ENCODE measurements around the gene TPSB2.

Gene TPSB2

DNA sequence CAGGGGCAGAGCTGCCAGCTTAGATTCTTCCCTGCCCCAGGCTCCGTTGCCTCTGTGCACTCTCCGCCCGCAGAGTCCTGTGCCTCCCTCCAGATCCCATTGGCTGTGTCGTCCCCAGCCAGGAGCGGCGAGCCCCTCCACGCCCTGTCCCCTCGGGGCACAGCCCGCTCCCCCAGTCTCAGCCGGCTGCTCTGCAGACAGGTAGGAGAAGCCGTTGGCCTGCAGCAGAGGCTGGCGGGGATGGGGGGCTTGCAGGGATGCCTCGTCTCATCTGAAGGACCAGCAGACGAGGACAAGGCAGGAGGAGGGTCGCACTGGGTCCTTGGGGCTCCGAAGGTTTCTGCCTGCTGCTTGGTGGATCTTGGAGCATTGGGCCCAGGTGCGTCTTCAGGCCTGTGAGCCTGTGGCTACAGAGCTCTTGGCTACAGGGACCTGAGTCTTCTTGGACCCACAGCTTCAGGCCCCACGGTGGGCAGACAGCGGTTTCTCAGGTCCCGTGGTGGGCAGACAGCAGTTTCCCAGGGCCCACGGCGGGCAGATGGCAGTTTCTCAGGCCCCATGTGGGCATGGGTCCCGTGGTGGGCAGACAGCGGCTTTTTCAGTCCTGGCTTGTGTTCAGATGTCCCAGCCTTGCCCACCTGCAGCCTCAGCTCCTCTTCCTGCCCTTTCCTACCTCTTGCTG lies 10.9 kb downstream of the TPSB2 start:
- no peak for DNase-seq

DNA sequence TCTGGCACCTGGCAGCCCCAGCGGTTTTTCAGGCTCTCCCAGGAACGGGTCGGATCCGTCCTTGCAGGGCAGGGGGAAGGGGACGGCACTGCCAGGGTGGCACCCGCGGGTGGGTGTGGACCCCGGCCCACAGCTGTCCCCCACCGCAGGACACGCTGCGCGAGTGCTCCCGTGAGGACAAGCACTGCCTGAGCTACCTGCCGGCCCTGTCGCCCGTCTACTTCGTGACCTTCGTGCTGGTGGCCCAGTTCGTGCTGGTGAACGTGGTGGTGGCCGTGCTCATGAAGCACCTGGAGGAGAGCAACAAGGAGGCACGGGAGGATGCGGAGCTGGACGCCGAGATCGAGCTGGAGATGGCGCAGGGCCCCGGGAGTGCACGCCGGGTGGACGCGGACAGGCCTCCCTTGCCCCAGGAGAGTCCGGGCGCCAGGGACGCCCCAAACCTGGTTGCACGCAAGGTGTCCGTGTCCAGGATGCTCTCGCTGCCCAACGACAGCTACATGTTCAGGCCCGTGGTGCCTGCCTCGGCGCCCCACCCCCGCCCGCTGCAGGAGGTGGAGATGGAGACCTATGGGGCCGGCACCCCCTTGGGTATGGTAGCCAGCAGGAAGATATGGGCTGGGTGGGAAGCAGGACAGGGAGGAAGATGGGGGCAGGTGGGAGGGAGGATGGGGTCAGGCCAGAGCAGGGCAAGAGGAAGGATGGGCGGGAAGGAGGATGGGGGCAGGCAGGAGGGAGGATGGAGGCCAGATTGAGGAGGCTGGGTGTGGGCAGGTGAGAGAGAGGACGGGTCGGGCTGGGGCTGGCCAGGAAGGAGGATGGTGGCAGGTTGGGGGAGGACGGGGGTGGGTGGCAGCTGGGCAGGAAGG lies 11.7 kb downstream of the TPSB2 start:
- DNase-seq = no peak

DNA sequence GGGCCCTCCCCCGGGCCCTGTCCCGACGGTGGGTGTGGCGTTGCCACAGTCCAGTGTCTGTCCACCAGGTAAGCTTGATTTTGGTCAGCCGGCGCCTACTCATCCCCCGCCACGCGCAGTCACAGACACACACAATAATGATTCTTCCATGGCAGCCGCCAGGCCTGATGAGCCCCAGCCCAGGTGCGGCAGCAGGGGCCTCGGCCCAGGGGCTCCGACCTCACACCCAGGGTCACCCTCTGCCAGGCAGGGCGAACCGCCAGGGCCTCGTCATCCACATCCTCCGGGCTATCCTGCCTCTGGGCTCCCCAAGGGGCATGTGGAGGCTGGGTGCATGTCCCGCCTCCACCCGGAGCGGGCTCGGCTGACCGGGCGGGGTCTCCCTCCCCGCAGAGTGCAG lies 12.5 kb downstream of the TPSB2 start:
- DNase-seq = no peak

DNA sequence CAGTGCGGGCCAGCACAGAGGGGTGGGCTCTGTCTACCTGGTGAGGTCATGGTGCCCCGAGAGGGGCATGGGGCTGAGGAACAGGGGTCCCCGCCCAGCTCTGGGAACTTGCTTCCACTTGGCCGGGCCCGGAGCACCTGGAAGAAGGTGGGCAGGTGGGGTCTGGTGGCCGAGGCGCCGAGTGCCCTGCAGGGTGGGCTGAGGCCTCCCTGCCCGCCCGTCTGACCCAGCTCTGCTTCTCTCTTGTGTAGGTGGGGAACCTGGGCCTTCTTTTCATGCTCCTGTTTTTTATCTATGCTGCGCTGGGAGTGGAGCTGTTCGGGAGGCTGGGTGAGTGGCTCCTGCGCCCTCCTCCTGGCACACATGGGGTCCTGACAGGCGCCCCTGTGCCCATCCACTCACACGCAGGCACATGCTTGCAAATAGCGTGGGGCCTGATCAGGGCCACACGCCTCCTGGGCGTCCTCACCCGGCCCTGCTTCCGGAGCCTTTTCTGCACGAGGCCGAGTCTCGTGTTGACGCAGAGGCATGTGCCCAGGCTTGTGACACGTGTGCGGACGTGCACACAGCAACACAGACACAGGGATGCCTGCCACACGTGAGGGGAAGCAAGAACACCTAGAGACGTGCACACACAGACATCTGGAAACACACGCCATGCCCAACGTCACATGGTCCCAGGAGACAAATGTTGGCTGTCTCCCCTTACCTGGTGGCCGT lies 13.1 kb downstream of the TPSB2 start:
- DNase-seq = no peak

DNA sequence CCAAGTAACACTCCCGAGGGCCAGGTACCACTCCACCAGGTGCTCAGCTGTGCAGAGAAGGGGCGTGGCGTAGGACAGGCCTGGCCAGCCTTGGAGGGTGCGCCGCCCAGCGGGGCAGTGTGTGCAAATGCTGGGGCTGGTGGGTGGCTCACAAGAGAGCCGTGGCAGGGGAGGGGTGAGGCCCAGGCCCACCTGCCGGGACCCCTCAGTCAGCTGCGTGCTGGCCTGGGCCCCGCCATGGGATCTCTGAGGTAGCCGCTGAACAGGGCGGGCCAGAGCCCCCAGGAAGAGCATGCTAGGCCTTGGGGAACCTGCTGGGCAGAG lies 13.7 kb downstream of the TPSB2 start:
- DNase-seq = no peak

DNA sequence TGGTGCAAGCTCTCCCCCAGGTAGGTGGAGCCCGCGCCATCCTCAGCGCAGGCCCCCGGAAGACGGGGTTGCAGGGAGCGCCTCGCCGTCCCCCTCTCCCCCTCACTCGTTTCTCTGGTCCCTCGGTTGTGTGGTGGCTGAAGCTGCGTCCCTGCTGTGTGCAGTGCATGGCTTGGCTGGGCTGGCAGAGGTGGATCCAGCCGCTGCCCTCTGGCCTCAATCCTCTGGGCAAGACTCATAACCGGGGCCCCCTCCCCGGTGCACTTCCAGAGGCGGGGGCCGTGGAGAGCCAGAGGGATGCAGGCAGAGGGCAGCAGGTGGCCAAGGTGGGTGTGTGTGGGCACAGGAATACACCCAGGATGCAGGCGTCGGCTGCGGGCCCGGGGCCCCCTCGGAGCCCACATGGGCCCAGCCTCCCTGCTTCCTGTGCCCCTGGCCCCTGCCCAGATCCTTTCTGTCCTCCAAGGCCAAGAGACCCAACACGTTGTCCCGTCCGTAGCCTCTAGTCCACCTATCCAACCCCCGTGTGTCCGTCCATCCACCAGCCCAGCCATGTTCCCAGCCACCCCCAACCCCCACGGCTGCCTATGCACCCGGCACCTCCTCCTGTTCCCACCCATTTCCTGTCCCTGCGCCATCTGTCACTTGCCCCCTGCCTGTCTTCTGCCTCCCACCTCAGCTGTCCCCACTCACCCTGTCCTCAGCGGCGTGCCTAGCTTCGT lies 14.2 kb downstream of the TPSB2 start:
- no peak for DNase-seq

DNA sequence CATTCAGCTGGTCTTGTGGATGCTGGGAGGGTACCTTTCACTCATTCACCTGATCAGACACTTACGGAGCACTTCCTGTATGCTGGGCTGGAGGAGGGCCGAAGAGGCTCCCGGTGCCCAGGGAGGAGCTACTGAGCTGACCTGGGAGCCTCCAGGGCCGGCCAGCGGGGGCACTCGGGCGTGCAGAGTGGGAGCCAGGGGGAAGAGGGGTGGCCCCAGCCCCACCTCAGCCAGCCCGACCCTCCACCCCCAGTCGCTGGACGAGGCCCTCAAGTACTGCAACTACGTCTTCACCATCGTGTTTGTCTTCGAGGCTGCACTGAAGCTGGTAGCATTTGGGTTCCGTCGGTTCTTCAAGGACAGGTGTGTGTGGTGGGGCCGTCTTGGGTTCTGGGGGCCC lies 15.3 kb downstream of the TPSB2 start:
- DNase-seq = no peak

DNA sequence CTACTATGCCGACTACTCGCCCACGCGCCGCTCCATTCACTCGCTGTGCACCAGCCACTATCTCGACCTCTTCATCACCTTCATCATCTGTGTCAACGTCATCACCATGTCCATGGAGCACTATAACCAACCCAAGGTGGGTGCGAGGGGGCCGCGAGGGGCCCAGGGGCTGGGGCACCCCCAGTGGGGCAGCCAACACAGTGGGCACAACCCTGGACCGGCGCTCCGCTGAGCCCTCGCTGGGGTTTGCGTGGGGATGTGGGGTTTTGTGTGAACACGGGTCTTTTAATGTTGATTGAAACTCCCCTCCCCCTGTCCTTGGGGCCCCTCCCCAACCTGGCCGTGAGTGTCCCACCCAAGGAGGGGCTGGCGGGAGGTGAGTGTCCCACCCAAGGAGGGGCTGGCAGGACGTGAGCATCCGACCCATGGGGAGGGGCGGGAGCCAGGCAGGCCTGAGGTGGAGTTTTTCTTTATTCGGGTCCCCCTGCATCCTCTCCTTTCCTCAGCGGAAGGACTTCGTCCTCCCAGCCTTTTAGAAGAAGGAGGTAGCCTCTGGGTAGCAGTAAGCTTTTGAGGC lies 16.1 kb downstream of the TPSB2 start:
- no peak for DNase-seq

DNA sequence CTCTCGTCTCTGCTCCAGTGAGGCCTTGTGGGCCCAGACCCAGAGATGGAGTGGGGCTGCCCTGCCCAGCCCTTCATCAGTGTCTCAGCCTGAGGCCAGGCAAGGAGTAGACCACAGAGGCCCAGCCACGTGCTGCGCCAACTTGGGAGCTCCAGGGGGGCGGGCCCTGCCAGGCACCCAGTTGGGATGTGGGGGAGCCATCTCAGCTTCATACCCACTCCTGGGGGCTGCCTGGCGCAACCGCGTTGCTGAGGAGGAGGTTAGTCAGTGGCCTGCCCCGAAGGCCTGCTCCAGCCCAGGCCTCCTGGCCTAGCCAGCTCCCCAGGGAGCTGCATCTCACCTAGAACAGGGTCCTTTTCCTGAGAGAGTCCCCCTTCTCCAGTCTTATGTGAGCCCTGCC lies 16.8 kb downstream of the TPSB2 start:
- no peak for DNase-seq

DNA sequence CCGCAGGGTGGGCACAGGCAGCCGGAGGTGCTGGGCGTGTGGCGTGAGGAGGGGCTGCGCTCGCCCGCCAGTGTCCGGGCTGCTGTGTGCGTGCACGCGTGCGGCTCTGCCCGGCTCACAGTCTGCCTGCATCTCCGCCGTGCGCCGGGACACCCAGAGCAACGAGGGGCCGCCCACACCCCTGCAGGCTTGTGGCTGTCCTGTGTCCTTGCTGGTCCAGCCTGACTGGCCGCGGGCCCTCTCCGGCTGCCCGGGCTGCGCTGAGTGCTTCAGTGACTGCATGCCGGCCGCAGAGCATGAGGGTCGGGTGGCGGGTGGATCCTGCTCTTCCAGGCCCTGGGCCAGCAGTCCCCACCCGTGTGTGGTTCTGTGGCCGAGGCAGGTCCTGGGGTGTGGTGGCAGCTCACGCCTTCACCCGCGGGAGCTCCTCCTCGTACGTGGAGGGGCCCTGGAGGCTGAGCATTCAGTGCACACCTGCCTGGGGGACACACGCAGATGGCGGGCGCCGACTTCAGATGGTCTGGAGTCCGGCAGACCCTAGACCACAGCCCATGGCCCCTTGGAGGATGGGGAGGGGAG lies 17.3 kb downstream of the TPSB2 start:
- DNase-seq = no peak

DNA sequence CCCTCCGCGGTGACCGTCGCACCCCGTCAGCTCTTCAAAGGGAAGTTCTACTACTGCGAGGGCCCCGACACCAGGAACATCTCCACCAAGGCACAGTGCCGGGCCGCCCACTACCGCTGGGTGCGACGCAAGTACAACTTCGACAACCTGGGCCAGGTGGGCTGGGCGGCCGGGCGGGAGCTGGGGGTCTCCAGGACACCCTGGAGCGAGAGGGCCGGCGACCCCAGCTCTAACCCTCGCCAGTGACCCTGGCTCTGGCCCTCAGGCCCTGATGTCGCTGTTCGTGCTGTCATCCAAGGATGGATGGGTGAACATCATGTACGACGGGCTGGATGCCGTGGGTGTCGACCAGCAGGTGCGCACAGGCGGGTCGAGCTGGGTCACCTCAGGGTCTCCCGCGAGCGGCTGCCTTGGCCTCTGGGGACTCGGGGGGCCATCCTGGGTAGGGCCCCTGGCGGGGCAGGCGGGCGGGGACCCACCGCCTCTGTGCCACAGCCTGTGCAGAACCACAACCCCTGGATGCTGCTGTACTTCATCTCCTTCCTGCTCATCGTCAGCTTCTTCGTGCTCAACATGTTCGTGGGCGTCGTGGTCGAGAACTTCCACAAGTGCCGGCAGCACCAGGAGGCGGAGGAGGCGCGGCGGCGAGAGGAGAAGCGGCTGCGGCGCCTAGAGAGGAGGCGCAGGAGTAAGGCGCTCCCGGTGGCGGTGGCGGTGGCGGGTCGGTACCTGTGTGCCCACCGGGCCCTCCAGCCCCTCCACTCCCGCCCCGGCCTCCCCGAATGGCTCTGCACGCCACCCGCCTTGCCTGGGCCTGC lies 18.3 kb downstream of the TPSB2 start:
- no peak for DNase-seq

DNA sequence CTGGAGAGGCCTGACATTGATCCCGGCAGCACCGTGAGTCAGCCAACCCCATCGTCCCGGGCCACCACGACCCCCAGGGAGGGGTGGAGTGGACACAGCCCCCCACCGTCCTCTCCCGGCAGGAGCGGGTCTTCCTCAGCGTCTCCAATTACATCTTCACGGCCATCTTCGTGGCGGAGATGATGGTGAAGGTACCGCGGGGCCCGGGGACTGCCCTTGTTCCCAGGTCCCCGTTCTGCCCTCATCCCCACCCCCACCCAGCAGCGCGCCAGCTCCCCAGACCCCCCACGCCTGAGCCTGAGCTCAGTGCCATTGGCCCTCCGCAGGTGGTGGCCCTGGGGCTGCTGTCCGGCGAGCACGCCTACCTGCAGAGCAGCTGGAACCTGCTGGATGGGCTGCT lies 19.5 kb downstream of the TPSB2 start:
- no peak for DNase-seq

DNA sequence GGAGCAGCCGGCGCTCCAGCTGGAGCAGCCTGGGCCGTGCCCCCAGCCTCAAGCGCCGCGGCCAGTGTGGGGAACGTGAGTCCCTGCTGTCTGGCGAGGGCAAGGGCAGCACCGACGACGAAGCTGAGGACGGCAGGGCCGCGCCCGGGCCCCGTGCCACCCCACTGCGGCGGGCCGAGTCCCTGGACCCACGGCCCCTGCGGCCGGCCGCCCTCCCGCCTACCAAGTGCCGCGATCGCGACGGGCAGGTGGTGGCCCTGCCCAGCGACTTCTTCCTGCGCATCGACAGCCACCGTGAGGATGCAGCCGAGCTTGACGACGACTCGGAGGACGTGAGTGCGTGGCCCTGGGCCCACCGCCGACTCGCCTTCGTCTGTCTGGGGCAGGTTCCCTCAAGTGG lies 20.9 kb downstream of the TPSB2 start:
- DNase-seq = no peak

DNA sequence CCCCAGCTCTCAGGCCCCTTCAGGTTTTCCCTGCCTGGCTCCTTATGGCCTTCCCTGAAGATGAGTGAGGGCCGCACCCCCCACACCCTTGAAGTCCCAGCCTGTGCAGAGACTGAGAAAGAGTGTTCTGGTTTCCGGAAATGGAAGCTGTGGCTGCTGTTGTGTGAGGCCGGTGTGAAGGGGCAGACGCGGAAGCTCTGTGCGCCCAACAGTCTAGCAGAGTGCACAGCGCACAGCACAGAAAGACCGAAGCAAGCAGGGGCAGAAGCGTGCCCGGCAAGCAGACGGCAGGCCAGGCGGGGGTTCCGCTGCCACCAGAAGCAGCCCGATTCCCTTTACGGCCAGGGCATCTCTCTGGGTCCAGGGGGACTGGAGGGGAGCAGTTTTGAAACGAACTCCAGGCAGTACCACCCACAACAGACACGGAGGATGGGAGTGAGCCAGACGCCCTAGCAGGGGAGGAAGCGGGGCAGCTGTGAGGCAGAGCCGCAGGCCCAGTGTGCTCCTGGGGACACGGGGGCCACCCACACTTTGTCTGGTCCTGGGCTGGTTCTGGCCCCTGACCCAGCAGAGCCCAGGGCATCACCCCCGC lies 21.6 kb downstream of the TPSB2 start:
- DNase-seq = no peak

DNA sequence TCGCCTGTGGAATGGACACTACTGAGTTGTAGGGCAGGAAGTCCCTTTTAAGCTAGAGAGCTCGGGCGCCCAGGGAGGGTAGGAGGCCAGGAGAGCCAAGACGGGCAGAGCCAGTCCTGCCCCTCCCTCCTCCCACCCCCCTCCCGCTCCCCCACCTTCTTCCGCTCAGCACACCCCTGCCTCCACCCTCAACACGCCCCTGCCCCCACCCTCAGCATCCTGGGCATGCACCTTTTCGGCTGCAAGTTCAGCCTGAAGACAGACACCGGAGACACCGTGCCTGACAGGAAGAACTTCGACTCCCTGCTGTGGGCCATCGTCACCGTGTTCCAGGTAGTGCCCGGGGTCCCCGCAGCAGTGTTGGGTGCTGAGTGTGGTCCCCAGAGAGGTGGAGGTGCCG lies 23.2 kb downstream of the TPSB2 start:
- no peak for DNase-seq

DNA sequence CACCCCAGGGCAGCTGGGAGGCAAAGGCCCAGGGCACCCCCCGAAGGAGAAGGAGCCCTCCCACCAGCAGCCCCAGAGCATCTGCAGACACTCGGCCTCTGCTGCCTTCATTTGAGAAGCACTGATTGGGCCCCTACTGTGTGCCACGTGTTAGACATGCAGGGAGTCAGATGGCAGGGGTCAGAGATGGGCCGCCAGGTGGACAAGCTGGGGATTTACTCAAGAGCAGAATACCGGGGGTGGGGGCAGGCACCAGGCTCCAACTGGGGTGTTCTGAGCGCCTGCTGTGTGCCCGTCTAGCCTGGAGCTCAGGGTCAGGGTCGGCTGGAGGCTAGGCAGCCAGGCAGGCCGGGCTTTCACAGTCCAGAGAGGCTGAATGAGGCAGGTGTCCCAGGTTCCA lies 23.7 kb downstream of the TPSB2 start:
- DNase-seq = no peak

DNA sequence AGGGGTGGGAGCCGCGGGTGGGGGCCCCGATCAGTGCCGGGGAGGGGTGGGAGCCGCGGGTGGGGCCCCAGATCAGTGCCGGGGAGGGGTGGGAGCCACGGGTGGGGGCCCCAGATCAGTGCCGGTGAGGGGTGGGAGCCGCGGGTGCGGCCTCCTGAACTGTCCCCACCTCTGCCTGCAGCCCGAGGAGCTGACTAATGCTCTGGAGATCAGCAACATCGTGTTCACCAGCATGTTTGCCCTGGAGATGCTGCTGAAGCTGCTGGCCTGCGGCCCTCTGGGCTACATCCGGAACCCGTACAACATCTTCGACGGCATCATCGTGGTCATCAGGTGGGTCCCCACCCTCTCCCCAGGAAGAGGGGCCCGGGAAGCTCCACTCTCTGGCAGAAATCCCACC lies 25.1 kb downstream of the TPSB2 start:
- DNase-seq = no peak

DNA sequence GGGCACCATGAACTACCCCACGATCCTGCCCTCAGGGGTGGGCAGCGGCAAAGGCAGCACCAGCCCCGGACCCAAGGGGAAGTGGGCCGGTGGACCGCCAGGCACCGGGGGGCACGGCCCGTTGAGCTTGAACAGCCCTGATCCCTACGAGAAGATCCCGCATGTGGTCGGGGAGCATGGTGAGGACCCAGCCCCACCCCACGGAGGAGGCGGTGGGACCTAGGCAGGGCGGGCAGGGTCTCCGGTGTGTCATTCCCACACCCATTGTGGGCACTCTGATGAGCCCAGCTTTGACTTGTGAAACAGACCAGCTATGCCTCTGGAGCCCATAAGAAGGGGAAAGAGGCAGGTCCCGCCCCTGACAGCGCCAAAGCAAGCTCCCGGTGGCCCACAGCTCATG lies 27.7 kb downstream of the TPSB2 start:
- DNase-seq = no peak

DNA sequence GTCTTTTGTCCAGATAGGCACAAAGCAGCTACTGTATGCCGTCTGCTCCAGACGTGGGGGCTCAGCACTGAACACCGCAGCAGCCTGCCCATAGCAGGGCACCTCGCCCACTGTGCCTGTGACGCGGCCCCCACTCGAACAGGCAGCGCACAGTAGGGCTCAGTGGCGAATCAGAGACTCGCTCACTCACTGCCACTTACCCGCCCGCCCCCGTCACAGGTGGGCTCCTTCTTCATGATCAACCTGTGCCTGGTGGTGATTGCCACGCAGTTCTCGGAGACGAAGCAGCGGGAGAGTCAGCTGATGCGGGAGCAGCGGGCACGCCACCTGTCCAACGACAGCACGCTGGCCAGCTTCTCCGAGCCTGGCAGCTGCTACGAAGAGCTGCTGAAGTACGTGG lies 28.5 kb downstream of the TPSB2 start:
- no peak for DNase-seq

DNA sequence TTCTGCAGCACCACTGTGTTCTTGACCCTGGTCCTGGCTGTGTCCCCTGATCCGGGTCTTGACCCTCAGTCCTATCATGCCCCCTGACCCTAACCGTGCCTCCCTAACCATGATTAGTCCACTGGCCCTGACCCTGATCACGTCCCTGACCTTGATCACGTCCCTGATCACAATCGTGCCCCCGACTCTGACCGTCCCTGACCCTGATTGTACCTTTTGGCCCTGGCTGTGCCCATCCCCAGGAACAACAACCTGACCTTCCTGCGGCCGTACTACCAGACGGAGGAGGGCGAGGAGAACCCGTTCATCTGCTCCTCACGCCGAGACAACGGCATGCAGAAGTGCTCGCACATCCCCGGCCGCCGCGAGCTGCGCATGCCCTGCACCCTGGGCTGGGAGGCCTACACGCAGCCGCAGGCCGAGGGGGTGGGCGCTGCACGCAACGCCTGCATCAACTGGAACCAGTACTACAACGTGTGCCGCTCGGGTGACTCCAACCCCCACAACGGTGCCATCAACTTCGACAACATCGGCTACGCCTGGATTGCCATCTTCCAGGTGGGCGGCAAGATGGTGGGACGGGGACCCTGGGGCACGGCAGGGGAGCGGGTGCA lies 29.9 kb downstream of the TPSB2 start:
- no peak for DNase-seq

All from DMS 273 treated with DMSO at 0.1 percent for 48 hours (cell line).